Measurements from ENCODE around the gene TAL2.

TAL2 gene

GRCh38 chr9:105662184-105663104 is at the start of gene TAL2:
Gene TAL2 (plus strand): TSS chr9:105662457. CDS start chr9:105662497, 40 bp downstream.
- TF ChIP-seq CTCF (conservative IDR thresholded peaks at IDR 0.05; ENCODE audit: low read depth, low read length), result no peak
- H3K4me3 ChIP-seq (ENCODE audit: low read depth, low read length), result no peak within 1 kb of the TSS
- DNase-seq (ENCODE audit: low read depth), result no peak

GRCh38 chr9:105621001-105621400 is 41.3 kb upstream of the TAL2 start:
- no peak for TF ChIP-seq CTCF (conservative IDR thresholded peaks at IDR 0.05; ENCODE audit: low read depth, low read length)
- no peak overlapping the region for H3K4me3 ChIP-seq (ENCODE audit: low read depth, low read length)

GRCh38 chr9:105625088-105625487 is 37.2 kb upstream of the TAL2 start:
- TF ChIP-seq CTCF (conservative IDR thresholded peaks at IDR 0.05; ENCODE audit: low read depth, low read length), result no peak
- H3K4me3 ChIP-seq (ENCODE audit: low read depth, low read length), result no peak overlapping the region
- no peak for DNase-seq (ENCODE audit: low read depth)

More at GRCh38 chr9:105621001-105621400, 41.3 kb upstream of the TAL2 start:
- DNase-seq (ENCODE audit: low read depth), result no peak

- DNase-seq (ENCODE audit: low read depth), result no peak
- TF ChIP-seq CTCF (conservative IDR thresholded peaks at IDR 0.05; ENCODE audit: low read depth, low read length), result no peak
- H3K4me3 ChIP-seq (ENCODE audit: low read depth, low read length), result no peak overlapping the region
These were observed 29.4 kb upstream of the TAL2 start for GRCh38 chr9:105632807-105633206.

GRCh38 chr9:105633411-105633810 is 28.8 kb upstream of the TAL2 start:
- no peak for DNase-seq (ENCODE audit: low read depth)
- no peak for TF ChIP-seq CTCF (conservative IDR thresholded peaks at IDR 0.05; ENCODE audit: low read depth, low read length)
- no peak overlapping the region for H3K4me3 ChIP-seq (ENCODE audit: low read depth, low read length)

GRCh38 chr9:105636331-105636730 is 25.9 kb upstream of the TAL2 start:
- H3K4me3 ChIP-seq (ENCODE audit: low read depth, low read length), result no peak overlapping the region
- no peak for TF ChIP-seq CTCF (conservative IDR thresholded peaks at IDR 0.05; ENCODE audit: low read depth, low read length)
- no peak for DNase-seq (ENCODE audit: low read depth)

Measured in choroid plexus epithelial cell (primary cell).